Measurements from ENCODE around the gene SLC7A1.

The SLC7A1 gene

DNA sequence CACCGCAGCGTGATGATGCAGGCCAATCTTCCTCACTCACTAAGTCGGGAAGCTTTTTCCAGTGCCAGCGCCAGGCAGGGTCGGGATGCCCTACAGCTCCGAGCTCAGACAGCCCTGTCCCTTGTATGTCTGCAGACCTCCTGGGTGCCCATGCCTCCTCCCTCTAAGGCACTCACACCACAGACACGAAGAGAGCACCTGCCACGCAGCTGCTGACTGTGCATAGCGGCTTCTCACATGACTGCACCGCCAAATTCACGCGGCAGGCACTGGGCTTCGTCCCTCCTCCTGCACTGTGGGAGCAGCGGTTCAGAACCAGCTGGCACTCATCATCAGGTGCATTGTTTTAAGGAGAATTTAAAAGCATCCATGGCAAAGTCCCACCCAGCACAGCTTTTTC is 88.1 kb downstream of the SLC7A1 start:
- no peak for DNase-seq

DNA sequence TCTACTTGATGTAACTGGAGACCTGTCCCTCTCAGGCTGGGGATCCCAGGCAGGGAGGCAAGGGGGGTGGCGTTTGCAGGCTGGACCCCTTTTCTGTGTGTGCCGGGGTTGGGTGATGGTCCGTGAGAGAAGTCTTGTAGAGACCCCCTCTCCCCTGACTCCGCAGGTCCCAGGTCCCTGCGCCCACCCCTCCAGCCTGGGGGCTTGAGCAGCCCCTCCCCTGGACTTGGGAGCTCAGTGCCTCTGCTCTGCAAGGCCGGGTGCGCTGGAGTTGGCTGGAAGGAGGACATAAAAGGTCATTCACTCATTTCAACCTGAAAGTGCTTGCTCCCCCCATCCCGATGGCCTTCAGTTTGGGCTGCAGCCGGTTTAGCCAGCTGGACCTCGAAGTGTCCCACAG is 89.5 kb downstream of the SLC7A1 start:
- DNase-seq = no peak

DNA sequence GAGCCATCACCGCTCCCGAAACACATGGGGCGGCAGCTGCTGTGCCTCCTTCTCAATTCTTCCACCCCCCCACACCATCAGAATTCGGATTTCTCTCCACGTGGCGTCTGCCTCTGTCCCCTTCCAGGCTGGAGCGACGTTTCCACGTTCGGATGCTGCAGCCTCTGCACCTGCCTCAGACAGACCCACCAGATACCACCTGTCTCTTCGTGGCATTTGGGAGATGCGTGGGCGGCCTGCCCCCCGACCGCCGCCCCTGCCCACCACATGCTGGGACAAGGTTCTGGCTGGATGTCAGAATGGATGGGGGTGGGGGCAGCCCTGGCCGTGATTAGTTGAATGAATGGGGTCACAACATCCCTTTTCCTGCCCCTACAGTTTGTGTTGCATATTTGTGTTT is 90.0 kb downstream of the SLC7A1 start:
- DNase-seq = no peak

DNA sequence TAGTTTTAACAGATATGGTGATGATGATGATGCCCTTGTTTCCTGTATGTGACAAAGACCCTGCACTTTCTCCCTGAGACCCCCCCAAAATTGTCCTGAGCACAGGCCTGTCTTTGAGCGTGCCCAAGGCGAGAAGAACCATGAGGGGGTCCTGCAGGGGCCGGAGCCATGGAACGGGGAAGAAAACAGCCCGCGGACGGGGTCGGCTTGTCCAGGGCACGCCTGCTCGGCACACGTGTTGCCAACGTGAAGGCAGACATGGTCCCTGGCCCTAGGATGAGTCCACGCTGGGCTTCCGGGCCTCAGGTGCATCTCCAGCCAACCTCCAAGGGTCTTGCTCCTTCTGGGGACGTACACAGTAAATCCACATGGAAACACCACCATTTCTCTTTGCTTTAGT is 90.8 kb downstream of the SLC7A1 start:
- DNase-seq = no peak

DNA sequence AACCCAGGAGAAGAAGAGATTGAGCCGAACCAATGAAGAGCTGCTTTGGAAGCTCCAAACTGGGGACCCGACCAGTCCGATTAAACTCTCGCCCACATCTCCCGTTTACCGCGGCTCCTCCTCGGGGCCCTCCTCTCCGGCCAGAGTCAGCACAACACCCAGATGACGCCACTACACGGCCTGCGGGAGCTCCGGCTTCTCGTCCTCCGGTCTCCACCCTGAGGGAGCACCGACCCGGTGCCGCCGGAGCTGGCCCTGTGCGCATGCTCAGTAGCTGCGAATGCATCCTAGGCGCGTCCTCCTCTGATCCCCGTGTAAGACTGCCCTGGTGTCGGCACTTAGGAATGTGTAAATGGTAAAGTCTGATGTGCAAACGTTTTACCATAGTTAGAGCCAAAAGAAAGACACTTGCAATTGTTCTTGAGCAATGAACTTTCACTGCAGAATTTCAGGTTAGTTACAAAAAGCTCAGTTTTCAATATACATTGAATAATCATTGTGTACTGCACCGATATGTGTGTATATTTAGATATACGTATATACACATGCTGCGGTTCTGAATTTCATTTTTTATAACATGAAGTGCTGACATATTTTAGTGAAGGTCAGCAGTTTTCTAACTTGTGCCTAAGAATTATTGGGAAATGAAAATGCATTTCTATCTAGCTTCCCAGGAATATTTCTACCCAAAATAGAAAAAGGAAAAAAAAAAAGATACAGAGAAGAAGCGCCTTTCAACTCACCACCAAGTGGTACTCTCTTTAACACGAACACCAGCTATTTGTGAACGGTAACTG is 92.2 kb downstream of the SLC7A1 start:
- DNase-seq = no peak

DNA sequence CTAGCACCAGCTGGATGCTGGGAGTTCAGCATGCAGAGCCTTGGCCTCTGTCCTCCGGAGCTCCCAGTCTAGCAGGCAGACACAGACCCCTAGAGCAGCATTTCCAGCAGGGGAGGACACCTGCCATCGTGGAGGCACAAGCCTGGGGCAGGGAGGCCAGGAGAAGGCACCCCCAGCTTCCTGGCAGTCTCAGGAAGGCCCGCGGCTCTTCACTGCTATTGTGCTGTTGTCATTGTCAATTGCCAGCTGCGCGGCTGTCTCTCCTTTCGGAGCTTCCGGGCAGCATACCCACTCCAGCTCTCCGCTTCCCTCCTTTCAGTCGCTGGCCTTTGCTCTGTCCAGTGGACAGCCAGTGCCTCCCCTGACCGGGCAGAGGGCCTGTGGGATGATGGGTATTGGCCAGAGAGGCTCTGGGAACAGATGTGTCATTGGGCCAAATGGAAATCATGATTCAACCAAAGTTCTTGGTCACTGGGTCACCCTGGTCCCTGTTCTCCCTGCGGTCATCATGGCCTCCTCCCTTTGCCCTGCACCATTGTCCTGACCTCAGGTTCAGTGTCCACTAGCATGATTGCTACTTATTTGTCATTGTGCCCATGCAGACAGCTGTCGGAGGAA is 93.0 kb downstream of the SLC7A1 start:
- DNase-seq = no peak

DNA sequence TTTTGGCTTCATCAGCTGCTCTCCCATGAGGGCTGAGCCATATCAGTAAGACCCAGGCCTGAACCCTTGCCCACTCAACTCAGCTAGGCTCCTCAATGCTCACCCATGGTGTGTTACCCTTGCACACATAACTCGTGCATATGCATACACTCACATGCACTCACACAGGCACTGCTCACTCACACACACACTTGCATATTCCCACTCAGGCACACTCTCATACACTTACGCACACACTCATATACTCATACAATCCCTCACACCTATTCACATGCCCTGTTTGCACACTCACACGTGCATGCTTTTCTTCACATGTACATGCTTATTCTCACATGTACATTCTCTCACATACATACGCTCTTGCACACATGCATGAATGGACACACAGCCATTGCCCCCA is 93.8 kb downstream of the SLC7A1 start:
- DNase-seq = no peak

DNA sequence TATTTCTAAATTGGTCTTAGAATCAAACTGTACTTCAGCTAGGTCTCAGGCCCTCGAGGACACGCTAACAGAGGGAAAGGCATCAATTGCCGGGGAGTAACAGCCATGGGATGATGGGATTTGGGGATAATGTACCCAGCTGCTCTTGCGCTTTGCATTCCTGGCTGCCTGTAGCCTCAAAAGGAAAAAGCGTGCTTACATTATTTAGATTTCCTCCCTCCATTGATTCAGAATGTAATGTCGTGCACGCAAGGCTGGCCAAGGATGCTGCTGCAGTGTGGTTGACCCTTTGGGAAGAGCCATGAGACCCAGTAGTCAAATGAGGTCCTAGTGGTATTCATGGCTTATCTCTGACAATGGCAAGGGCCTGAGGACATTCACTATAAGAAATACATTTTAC is 95.1 kb downstream of the SLC7A1 start:
- no peak for DNase-seq

DNA sequence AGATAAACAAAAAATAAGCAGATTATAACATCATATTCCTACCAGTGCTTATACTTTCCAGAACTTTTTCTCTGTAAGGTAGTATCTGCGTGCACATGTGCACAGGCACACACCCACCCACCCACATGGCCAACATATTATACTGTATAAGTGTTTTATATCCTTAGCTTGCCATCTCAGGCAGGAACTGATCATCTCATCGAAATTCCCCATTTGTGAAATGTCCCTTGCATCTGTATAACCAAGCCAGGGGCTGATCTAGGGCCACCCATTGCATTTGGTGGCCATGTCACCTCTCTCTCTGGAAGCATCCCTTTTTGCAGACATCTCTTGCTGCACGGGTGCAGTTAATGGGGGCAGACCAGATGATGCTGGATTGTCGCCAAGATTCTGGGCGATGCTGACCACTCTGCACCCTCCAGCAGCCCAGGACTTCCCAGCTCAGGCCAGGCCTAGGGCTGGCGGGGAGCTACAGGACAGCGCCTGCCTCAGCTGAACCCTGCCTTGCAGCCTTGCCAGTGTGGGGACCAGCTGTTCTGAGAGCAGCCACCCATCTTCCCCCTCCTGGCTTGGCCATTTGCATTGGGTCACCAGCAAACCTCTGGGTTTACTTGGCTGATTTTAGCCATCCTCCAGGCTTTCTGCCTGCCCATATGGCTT is 95.9 kb downstream of the SLC7A1 start:
- DNase-seq = no peak

DNA sequence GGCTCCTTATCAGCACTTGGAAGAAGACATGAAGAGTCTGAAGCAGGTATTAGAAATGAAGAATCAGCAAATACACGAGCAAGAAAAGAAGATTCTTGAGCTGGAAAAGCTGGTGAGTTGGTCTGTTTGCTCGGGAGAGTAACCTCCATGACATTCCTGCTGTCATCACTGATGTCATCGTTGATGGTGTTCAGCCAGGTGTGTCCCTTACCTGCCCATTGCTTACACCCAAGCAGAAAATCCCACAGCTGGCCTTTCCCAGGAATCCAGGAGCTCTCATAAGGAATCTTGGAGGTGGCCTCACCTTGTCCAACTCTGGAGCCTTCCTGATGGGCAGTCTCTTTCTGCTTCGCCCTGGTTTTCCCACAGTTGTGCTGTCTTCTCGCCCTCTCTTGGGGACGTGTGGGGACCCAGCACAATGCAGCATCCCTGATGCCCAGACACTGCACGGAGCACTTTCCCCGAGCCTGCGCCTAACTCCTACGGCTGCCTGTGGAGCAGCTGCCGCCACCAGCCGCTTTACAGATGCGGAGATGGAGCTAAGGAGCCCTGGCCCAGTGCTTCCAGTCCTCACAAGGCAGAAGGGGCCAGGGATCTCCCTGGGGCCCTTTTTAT is 97.0 kb downstream of the SLC7A1 start:
- DNase-seq = no peak

DNA sequence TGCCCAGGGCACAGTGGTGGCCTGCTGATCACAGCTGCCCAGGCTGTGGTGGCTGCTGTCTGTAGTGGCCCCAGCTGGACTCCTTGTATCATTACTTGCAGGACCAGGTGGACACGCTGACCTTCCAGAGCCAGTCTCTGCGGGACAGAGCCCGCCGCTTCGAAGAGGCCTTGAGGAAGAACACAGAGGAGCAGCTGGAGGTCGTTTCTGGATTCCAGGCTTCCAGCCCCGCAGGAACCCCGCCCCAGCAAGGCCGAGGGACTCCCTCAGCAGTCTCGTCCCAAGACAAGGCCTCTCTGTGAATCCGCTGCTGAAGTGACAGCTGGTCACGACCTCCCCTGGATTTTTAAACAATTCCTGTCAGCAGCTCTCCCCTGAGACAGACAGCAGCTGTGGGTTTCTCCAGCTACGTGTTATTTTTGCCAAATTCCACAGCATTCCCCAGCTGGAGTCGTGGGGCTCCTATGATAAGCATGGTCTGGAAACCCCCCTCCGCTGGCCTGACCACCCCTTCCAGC is 98.3 kb downstream of the SLC7A1 start:
- no peak for DNase-seq

DNA sequence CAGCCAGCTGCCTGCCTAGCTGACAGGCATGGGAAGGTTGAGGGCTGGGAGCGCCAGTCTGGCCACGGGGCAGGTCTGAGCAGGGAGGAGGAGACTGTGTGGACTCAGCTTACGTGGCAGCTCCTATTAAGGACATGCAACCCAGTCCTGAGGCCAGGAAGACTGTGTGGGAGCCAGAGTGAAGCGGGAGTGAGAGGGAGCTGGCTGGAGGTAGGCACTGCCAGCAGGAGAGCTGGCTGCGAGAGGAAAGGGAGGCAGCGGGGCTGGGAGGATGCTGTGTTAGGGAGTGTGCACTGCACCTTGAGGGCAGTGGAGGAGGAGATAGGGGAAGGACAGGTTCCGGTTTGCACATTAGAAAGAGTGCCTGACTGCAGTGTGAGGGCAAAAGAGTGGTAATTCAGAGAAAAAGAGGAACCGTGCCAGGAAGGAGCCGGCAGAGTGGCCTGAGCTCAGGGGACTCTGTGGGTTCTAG is 99.2 kb downstream of the SLC7A1 start:
- no peak for DNase-seq

DNA sequence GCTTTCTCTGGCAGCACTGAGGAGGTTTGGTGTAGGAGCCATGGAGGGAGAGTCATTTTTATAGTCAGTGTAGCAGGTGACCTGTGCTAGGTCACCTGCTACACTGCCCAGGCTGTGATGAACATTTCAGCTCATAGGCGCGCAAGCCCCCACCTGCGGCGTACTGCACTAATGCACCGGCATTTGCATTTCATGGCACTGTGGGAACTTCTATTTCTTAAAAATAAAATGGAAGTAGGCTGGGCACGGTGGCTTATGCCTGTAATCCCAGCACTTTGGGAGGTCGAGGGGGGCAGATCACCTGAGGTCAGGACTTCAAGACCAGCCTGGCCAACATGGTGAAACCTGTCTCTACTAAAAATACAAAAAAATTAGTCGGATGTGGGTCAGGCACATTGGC is 101.0 kb downstream of the SLC7A1 start:
- no peak for DNase-seq

DNA sequence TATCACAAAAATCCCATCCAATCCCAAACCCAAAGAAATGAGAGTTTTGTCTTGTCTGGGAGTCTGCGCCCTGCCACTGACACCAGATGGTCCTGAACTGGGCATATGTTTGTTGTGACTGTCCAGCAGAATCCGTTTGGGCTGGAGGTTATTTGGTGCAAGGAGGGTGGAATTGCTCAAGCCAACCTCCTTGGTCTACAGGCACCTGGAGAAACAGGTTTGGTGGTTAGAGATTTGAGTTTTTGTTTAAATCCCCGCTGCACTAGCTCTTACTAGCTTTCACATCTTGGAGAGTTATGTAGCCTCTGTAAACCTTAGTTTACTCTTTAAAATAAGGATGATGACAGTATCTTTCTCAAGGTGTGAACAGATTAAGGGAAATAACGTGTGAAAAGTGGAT is 101.7 kb downstream of the SLC7A1 start:
- DNase-seq = no peak

DNA sequence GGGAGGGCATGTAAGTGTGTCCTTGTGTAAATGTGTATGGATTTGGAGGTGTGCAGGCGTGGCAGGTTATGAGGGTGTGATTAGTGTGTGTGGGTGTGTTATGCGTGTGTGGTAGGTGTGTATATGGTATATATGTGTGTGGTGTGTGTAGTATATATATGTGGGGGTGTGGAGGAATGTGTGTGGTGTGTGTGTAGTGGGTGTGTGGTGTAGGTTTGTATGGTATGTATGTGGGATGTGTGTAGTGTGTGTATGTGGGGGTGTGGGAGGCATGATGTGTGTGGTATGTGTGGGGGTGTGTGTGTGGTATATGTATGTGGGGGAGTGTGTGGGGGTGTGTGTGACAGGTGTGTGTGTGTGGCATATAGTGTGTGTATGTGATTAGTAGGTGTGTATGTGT is 104.2 kb downstream of the SLC7A1 start:
- DNase-seq = no peak

DNA sequence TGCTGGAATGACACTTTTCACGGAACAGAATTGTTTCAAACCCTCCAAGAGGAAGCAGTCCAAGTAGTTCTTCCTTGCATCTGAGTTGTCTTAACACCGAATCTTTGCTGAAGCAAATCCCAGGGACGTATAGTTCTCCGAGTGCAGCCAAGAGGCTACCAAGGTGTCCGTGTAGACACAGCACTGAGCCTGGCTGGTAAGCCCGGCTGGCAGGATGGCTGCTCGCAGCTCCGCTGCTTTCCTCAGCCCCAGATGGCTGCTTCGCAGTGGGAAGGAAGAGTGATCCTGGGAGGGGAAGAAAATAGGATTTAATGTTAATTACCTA is 105.0 kb downstream of the SLC7A1 start:
- DNase-seq = no peak

DNA sequence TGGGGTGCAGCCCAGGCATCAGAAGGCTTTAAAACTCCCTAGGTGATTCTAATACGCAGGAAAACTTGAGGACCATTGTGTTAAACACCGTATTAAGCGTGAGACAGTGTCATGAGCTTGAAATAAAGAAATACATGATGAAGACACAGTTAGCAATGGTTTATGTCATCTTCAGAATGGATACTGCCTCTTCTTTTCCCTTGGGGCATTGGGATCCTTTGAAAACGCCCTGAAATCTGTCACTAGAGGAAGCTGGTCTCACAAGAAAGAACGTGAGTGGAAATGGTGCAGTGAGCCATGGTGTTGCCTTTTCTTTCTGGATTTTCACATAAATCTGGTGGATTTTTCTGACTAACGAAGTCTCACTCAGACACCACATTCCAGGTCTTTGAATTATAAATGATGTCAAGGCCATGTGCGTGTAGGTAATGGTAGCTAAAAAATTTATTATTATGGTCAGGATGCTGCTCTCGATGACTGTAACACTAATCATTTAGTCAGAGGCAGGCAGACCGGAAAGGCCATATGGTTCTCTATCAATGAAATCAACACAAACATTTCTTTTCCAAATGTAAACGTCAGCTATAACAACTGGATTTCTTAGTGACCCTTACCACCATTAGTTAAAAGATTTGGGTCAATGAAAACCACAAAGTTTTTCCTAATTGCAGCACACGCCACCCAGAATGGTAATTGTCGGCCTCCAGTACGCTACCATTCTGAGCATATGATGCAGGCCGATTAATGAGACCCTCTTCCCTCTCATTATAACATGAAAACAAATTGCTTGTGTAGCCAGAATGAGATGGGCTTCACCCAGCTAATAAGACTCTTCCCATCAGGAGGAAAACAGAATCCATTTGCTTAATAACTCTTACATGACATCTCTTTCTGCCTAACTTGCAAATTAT is 105.6 kb downstream of the SLC7A1 start:
- no peak for DNase-seq

DNA sequence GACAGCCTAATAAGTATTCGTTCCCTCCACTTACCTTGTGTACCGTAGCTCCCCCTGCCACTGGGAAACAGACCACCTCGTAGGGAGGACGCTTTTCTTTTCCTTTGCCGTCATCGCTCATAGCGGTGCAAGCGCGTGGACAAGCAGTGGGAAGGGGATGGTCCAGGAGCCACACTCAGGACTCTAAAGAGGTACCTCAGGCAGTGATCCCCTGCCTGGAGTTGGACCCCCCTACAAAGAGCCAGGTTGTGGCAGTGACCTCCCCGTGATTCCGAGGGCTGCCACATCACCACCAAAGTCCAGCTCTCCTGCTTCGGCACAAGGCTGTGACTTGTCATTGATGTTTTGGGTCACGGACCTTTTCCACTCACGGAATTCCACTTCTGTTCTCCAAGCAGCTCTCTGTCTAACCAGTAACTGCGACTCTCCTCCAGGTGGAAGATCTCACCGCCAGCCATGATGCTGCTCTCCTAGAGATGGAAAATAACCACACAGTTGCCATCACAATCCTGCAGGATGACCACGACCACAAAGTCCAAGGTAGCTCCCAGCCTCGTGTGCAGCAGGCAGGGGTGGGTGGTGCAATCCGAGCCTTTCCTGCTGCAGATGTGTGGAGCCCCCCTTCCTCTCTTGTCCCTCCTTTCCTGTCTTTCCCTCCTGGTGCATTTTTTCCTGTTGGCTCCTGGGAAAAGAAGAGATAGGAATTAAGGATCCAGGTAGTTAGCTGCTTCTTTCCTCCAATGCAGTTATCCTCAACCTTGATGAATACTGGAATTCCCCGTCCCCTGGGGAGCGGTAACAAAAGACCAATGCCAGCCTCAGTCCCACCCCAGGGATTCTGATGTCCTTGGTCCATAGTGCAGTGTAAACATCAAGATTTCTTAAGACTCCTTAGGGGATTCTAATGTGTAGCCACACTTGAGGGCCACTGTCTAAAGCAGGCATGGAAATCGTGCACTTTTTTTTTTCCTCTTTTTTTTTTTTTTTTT is 107.7 kb downstream of the SLC7A1 start:
- no peak for DNase-seq

DNA sequence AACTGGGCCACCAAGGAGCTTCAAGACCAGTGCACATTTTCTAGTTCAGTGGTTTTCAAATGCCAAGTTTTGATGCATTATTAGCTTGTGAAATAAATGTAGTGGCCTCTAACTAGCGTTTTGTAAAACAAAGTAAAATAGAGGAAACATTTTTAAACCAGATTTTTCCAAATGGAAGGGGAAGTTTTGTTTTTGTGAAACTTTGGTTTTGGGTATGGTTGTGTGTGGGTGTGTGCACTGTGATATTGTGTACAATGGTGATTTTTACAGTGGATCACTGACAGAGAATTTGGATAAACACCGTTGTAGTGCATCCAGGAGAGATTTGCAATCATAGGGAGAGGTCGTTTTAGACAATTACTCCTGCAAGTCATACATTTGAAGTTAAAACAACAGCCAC is 108.9 kb downstream of the SLC7A1 start:
- no peak for DNase-seq

DNA sequence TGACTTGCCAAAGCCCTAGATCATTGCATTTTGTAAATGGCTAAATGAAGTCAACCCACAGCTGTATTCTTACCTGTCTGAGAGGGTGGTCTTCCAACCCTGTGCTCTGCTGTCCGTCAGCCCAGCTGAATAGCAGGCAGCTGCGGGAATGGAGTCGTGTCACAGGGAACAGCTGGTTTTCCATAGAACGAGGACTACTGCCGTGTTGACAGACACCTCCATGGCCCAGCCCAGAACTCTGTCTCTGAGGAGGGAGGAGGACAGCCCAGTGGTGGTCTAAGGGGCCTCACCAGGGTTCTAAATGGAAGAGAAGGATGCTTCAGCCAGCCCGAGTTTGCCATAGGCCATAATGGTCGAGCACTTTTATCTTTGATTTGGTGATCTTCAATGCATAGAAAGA is 110.7 kb downstream of the SLC7A1 start:
- DNase-seq = no peak

DNA sequence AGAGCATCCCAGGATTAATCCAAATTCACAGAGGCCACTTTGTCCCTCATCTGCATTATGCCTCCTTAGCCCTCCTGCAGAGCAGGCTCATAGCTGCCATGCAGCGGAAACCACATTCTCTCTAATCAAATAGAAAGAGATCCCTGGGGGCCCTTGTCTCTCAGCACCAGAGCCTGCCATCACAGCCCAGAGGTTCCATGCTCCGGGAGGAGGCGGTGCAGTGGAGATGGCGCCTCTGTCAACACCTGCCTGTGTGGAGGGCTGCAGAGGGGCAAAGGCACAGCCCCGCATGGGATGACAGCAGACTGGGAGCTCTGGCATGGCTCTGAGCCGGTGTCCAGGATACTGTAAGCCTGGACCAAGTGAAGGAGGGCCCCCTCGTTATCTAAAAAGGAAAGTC is 111.3 kb downstream of the SLC7A1 start:
- no peak for DNase-seq

Data from activated T-cell treated with anti-CD3 and anti-CD28 coated beads, Interleukin-2, amount 50 U/mL, for 1 hour (primary cell).